Endothelial cell of umbilical vein (primary cell): ENCODE measurements around the gene LDHB. TPM values are rescaled to one million over a fixed set of nuclear protein-coding genes. Genes with fewer than 3 reads are reported as not detected.

Experiments used
- BruUV-seq: library from RNA; stranded (reverse); fragments of 400-500 nt; replicated peaks from 2 replicates; lab custom pipeline; 2021; lab: Mats Ljungman, UMichigan
- CTCF ChIA-PET: fragments of 300-600, 350-600 bp; sonication (Branson Sonifier 250); formaldehyde crosslinking; loops from one replicate; lab custom pipeline; 2021; ENCODE audit warnings: antibody characterized with exemption, inconsistent platforms; lab: Charles Lee
- POLR2A ChIA-PET: fragments of 300-600, 350-600 bp; sonication (Branson Sonifier 250); formaldehyde crosslinking; loops from one replicate; lab custom pipeline; 2021; ENCODE audit warnings: antibody characterized with exemption, inconsistent platforms; lab: Charles Lee
- DNase-seq: peaks from one replicate; pipeline ENCODE4 v3.0.0-alpha.2; 2011; ENCODE audit warnings: low read depth, low spot score
- FAIRE-seq: peaks from 2 replicates; lab custom pipeline; 2011; peaks lifted over from hg19 to GRCh38; lab: Jason Lieb, UNC
- H2AFZ ChIP-seq: 2 replicates; pipeline ENCODE4 v1.6.0; 2012; ENCODE audit warnings: low read depth, low read length, control low read depth, inconsistent platforms
- H3K27ac ChIP-seq: 2 replicates; pipeline ENCODE4 v1.5.1; 2011; ENCODE audit warnings: low read depth, mild to moderate bottlenecking, control low read depth, low read length, moderate library complexity; ENCODE audit not compliant: insufficient read depth
- H3K27me3 ChIP-seq, 2 experiments: 2 replicates each; pipeline versions ENCODE4 v1.6.0 to v1.6.1; 2011; ENCODE audit warnings: low read length in 2 of 2, mixed read lengths in 1 of 2; ENCODE audit not compliant: control insufficient read depth in 2 of 2, insufficient read depth in 2 of 2
- H3K36me3 ChIP-seq, 2 experiments: 2 replicates in 1 of 2; 3 replicates in 1 of 2; pipeline ENCODE4 v1.5.1; 2011; ENCODE audit warnings: low read length in 2 of 2, mild to moderate bottlenecking in 1 of 2, moderate library complexity in 1 of 2; ENCODE audit not compliant: control insufficient read depth in 2 of 2, insufficient read depth in 2 of 2; ENCODE audit errors: extremely low read depth in 1 of 2
- H3K4me1 ChIP-seq: 3 replicates; pipeline ENCODE4 v1.5.1; 2011; ENCODE audit warnings: mild to moderate bottlenecking, low read length; ENCODE audit not compliant: control insufficient read depth, insufficient read depth; ENCODE audit errors: extremely low read depth
- H3K4me2 ChIP-seq: 2 replicates; pipeline ENCODE4 v1.6.1; 2011; ENCODE audit warnings: low read length, control low read depth, mixed read lengths; ENCODE audit not compliant: insufficient read depth
- H3K4me3 ChIP-seq, 3 experiments: fragments of 200-600 bp in 1 of 3; sonication (generic), shearing (Covaris generic) in 1 of 3; replicated peaks in 1 of 3; 2 replicates each; pipeline ENCODE4 v1.5.1; 2011 to 2016; ENCODE audit warnings: control low read depth in 3 of 3, low read length in 3 of 3, mild to moderate bottlenecking in 2 of 3, inconsistent platforms in 1 of 3, low read depth in 1 of 3, moderate library complexity in 1 of 3; ENCODE audit not compliant: insufficient read depth in 1 of 3
- H3K79me2 ChIP-seq: 2 replicates; pipeline ENCODE4 v1.6.0; 2012; ENCODE audit warnings: low read length, inconsistent platforms; ENCODE audit not compliant: control insufficient read depth, insufficient read depth
- H3K9ac ChIP-seq: replicated peaks from 2 replicates; pipeline ENCODE3; 2011; ENCODE audit warnings: low read length, control low read depth; ENCODE audit not compliant: insufficient read depth; ENCODE audit errors: extremely low read depth
- H3K9me1 ChIP-seq: replicated peaks from 3 replicates; pipeline ENCODE4 v1.6.0; 2011; ENCODE audit warnings: mild to moderate bottlenecking, low read length; ENCODE audit not compliant: control insufficient read depth, insufficient read depth; ENCODE audit errors: extremely low read depth
- H3K9me3 ChIP-seq: replicated peaks from 2 replicates; pipeline ENCODE4 v1.5.1; 2012; ENCODE audit warnings: low read length, inconsistent platforms; ENCODE audit not compliant: control insufficient read depth, insufficient read depth
- H4K20me1 ChIP-seq: replicated peaks from 2 replicates; pipeline ENCODE3; 2011; ENCODE audit warnings: mild to moderate bottlenecking, low read length; ENCODE audit not compliant: control insufficient read depth, insufficient read depth; ENCODE audit errors: extremely low read depth
- CTCF ChIP-seq, 2 donors: IDR thresholded peaks; 1 replicate in 1 of 2; 2 replicates in 1 of 2; pipeline ENCODE4 v1.5.1; 2011; ENCODE audit warnings: low read length in 2 of 2, mild to moderate bottlenecking in 2 of 2, moderate library complexity in 2 of 2, control low read depth in 1 of 2, inconsistent platforms in 1 of 2, low read depth in 1 of 2; ENCODE audit not compliant: insufficient read depth in 1 of 2; ENCODE audit errors: extremely low read depth in 1 of 2
- EZH2 ChIP-seq: IDR thresholded peaks from 2 replicates; pipeline ENCODE4 v1.6.1; 2012; ENCODE audit warnings: borderline replicate concordance, low read depth, mild to moderate bottlenecking, moderate library complexity, low read length, inconsistent platforms; ENCODE audit not compliant: severe bottlenecking
- FOS ChIP-seq: IDR thresholded peaks from 2 replicates; pipeline ENCODE4 v1.6.1; 2011; ENCODE audit warnings: mild to moderate bottlenecking, low read length, moderate library complexity, borderline replicate concordance; ENCODE audit not compliant: insufficient read depth
- GATA2 ChIP-seq: IDR thresholded peaks from 2 replicates; pipeline ENCODE4 v1.7.0; 2011; ENCODE audit warnings: low read depth, mild to moderate bottlenecking, moderate library complexity, mixed read lengths, low read length; ENCODE audit not compliant: insufficient read length, insufficient read depth
- JUN ChIP-seq: IDR thresholded peaks from 2 replicates; pipeline ENCODE4 v1.6.1; 2011; ENCODE audit warnings: borderline replicate concordance, low read depth; ENCODE audit not compliant: insufficient read length, insufficient read depth
- MAX ChIP-seq: IDR thresholded peaks from 2 replicates; pipeline ENCODE4 v1.6.1; 2011; ENCODE audit not compliant: insufficient read depth, insufficient read length
- MYC ChIP-seq: IDR thresholded peaks from one replicate; pipeline ENCODE4 v1.6.1; 2011; ENCODE audit warnings: mild to moderate bottlenecking, low read depth, low read length
- POLR2A ChIP-seq: IDR thresholded peaks from 2 replicates; pipeline ENCODE4 v1.6.1; 2012; ENCODE audit warnings: low read depth, mild to moderate bottlenecking, control low read depth, low read length
- POLR2AphosphoS5 ChIP-seq: IDR thresholded peaks from 2 replicates; pipeline ENCODE4 v1.6.1; 2012; ENCODE audit warnings: low read depth, mild to moderate bottlenecking, control low read depth, low read length, moderate library complexity; ENCODE audit not compliant: insufficient read depth
- dilution Hi-C: fragments of 300-500 bp; cut with MboI; formaldehyde crosslinking; loops from one replicate; pipeline ENCODE4 v1.15.0; 2019; ENCODE audit warnings: low sequenced_read_pairs; ENCODE audit not compliant: extremely low pct_ligation_motif_present
- intact Hi-C: fragments of 100-400 bp; cut with micrococcal nuclease; formaldehyde crosslinking; loops from one replicate; pipeline ENCODE4 v1.10.0; 2022
- polyA plus RNA-seq, 4 experiments: library from polyadenylated mRNA; depleted of rRNA in 3 of 4; stranded (reverse) in 3 of 4; unstranded in 1 of 4; fragments of >200 nt; gene quantifications; 2 replicates each; pipeline versions ENCODE4 v1.2.1 to v1.2.3, GENCODE V29; 2011 to 2012; ENCODE audit warnings: missing spikeins in 1 of 4
- total RNA-seq: library from RNA; stranded (reverse); gene quantifications from 2 replicates; pipeline ENCODE4 v1.2.3, GENCODE V29; 2021

LDHB gene
- total and polyA plus RNA-seq, 2 donors (not counting 3 experiments of a cell fraction or from before 2014, with no cell fraction given): 437 to 670 TPM

- ChIA-PET POLR2A (no interaction called here), CTCF (interaction anchor here (1.0 to 6.0 kb wide), 9 partner anchors 14 to 764 kb away, joined by 3 to 517 read pairs (median 17); no protein-coding TSS in a partner anchor)
- Histone ChIP-seq H3K9ac (no peak overlapping the region), H3K4me1 (no peaks in the 10 kb centered on the region), H3K36me3 (no peaks in the 10 kb centered on the region), H3K9me1 (no peaks in the 10 kb centered on the region), H3K9me3 (no peaks in the 10 kb centered on the region), H3K27ac (no peak overlapping the region), H3K79me2 (no peaks in the 10 kb centered on the region), H3K4me2 (no peak overlapping the region), H3K4me3 (no peak overlapping the region), H2AFZ (no peak overlapping the region), H3K27me3 (peaks cover 2 to 3% of the 10 kb centered on the region in 2 experiments), H4K20me1 (no peaks in the 10 kb centered on the region)
- no peak for FAIRE-seq
- intact Hi-C loops (no loop called here), dilution Hi-C loops (no loop called here)
- DNase-seq: no peak
- no peak for TF ChIP-seq POLR2A
- no peak for TF ChIP-seq GATA2
- no peak for TF ChIP-seq MYC
- no peak for TF ChIP-seq JUN
- no peak for TF ChIP-seq POLR2AphosphoS5
- TF ChIP-seq MAX: no peak
- TF ChIP-seq CTCF (IDR thresholded peaks at IDR 0.05; ENCODE audit: extremely low read depth in 1 of 2, insufficient read depth in 1 of 2, low read depth in 1 of 2, low read length in 2 of 2): no peak
- no peak for TF ChIP-seq EZH2
- no peak for TF ChIP-seq FOS
- no TSS peak for BruUV-seq
These were observed 38.3 kb upstream of the LDHB start for GRCh38 chr12:21695986-21696385.
